A549 (cell line): ENCODE results near the gene KCNA4.

ENCODE experiments used
- CTCF ChIP-seq: fragments of >200 bp; sonication (Bioruptor Twin); formaldehyde crosslinking; IDR thresholded peaks from 3 replicates; pipeline ENCODE4 v1.5.1; 2016
- EP300 ChIP-seq, 2 experiments: fragments of >200 bp; sonication (Bioruptor Twin); formaldehyde crosslinking; IDR thresholded peaks; 2 replicates in 1 of 2; 3 replicates in 1 of 2; pipeline ENCODE4 v1.6.1; 2016 to 2017
- JUN ChIP-seq, 2 experiments: fragments of >200 bp; sonication (Bioruptor Twin); formaldehyde crosslinking; IDR thresholded peaks; 2 replicates in 1 of 2; 3 replicates in 1 of 2; pipeline ENCODE4 v1.6.1; 2016 to 2017
- KDM5A ChIP-seq: fragments of 200-600 bp; sonication (generic); IDR thresholded peaks from 2 replicates; pipeline ENCODE4 v1.6.1; 2016; ENCODE audit warnings: antibody characterized with exemption, mild to moderate bottlenecking
- PHF8 ChIP-seq: fragments of 200-600 bp; sonication (generic); IDR thresholded peaks from 2 replicates; pipeline ENCODE4 v1.6.1; 2016; ENCODE audit warnings: low read depth, mild to moderate bottlenecking, antibody characterized with exemption, moderate library complexity, borderline replicate concordance
- POLR2A ChIP-seq: IDR thresholded peaks from 2 replicates; pipeline ENCODE4 v1.6.1; 2012; ENCODE audit warnings: mild to moderate bottlenecking, low read length

DNA sequence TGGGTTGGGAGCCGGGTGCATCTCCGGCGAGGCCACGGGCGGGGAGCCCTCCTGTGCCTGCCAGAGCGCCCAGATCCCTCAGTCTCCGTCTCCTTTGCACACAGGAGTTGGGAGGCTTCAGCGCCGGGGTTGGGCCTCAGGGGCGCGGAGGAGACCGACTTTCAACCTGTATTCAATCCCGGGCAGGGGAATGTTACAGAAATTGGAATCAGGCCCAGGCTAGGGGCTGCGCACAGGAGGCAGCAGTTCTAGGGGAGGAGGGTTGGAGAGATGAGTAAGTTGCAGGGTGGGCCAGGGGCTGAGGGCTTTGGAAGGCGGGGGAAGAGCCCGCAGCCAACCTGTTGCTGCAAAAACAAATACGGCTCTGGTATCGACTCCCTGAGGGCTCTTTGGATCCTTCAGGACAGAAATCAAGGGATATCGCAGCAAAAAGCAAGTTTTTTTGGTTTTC, 640 bp upstream of the KCNA4 start:
- TF ChIP-seq POLR2A (no peak), CTCF (no peak), PHF8 (no peak), JUN (IDR thresholded peaks at IDR 0.05) (no peak), EP300 (IDR thresholded peaks at IDR 0.05) (no peak), KDM5A (no peak)
